Lower lobe of right lung (tissue), 2 donors: Measurements from ENCODE around the gene OR51E2. TPM values are rescaled to one million over a fixed set of nuclear protein-coding genes. Genes with fewer than 3 reads are reported as not detected.

Source experiments
- ATAC-seq, 2 donors: fragments of 200-7000 bp; cut with Tn5 transposase; one replicate each; pipeline ENCODE4 v1.9.1; 2020 to 2022; ENCODE audit warnings: mild to moderate bottlenecking in 2 of 2, moderate library complexity in 2 of 2
- DNase-seq: peaks from one replicate; pipeline ENCODE4 v3.0.0-alpha.2; 2020
- H3K27ac ChIP-seq: fragments of 200-600 bp; one replicate; pipeline ENCODE4 v1.8.0; 2022
- H3K27me3 ChIP-seq: fragments of 200-600 bp; one replicate; pipeline ENCODE4 v1.8.0; 2022; ENCODE audit warnings: low read depth
- H3K36me3 ChIP-seq: fragments of 200-600 bp; one replicate; pipeline ENCODE4 v1.8.0; 2022; ENCODE audit warnings: mild to moderate bottlenecking
- H3K4me1 ChIP-seq: fragments of 200-600 bp; one replicate; pipeline ENCODE4 v1.8.0; 2022
- H3K4me3 ChIP-seq: fragments of 200-600 bp; one replicate; pipeline ENCODE4 v1.8.0; 2022; ENCODE audit warnings: mild to moderate bottlenecking
- H3K9me3 ChIP-seq: fragments of 200-600 bp; one replicate; pipeline ENCODE4 v1.8.0; 2022
- intact Hi-C: fragments of 100-400 bp; cut with DNase I; formaldehyde crosslinking; loops from one replicate; pipeline ENCODE4 v1.11.0; 2022
- total RNA-seq: library from RNA; stranded (reverse); fragmentation: NEBNext Ultra II Directional; extraction: Animal tissue kit (Norgen Biotek cat#: 25700); gene quantifications from one replicate; pipeline ENCODE4 v1.2.1, GENCODE V29; 2021
- TF ChIP-seq, protein P1 (sequence below): fragments of 200-600 bp; IDR thresholded peaks from one replicate; pipeline ENCODE4 v1.8.0; 2022; ENCODE audit warnings: antibody characterized with exemption, mild to moderate bottlenecking
- donor health status: DM: no; HTN: yes; CAD: no; lungs with severe emphysema.

Gene OR51E2
- total RNA-seq, 1 donor from 2014 or later: not detected

DNA sequence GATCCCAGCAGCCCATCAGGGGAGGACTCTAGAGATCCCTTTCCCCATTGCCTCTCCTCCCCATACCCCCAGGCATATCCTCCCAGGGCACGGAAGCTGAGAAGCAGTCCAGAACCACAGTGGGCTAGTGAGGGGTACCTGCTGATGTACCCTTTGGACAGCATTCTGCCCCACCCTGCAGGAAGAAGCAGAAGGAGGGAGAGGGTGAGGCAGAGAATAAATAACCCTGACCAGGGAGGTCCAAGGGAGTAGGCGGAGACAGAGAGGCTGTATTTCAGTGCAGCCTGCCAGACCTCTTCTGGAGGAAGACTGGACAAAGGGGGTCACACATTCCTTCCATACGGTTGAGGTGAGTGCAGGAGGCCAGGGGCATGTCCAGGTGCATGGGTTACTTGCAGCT is 54.0 kb downstream of the OR51E2 start, which contains the start of gene OR51E1:
OR51E1 (plus strand) TSS at position 301 of the 400 bp plus-strand sequence. CDS start 8,545 bp downstream, outside the sequence.
- ATAC-seq (no peak), DNase-seq (no peak)
- Histone ChIP-seq H3K4me3 (no peak within 1 kb of the TSS), H3K4me1 (no peaks in the 10 kb centered on the region), H3K27me3 (no peaks in the 10 kb centered on the region), H3K36me3 (no peaks in the 10 kb centered on the region), H3K9me3 (no peaks in the 10 kb centered on the region), H3K27ac (no peak within 1 kb of the TSS)
- TF ChIP-seq, protein P1, sequence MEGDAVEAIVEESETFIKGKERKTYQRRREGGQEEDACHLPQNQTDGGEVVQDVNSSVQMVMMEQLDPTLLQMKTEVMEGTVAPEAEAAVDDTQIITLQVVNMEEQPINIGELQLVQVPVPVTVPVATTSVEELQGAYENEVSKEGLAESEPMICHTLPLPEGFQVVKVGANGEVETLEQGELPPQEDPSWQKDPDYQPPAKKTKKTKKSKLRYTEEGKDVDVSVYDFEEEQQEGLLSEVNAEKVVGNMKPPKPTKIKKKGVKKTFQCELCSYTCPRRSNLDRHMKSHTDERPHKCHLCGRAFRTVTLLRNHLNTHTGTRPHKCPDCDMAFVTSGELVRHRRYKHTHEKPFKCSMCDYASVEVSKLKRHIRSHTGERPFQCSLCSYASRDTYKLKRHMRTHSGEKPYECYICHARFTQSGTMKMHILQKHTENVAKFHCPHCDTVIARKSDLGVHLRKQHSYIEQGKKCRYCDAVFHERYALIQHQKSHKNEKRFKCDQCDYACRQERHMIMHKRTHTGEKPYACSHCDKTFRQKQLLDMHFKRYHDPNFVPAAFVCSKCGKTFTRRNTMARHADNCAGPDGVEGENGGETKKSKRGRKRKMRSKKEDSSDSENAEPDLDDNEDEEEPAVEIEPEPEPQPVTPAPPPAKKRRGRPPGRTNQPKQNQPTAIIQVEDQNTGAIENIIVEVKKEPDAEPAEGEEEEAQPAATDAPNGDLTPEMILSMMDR: no peak
- intact Hi-C loops: no loop called here

DNA sequence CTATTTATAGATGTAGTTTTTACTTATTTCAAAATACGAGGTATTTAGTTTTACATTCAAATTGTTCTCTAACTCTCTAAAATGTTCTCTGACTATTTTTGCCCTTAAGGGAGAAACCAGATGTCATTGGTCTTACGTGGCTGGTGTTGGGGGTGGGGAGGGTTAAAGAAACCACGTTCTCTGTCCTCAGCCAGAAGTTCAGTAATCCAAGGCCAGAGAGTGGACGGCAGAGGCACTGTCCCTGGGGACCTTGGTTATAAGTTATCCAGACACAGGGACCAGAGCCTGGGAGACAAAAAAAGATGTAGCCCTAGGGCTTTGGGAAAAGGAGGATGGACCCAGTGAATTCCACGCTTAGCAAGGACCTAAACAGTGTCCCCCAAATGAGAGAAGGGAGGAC is 54.6 kb downstream of the OR51E2 start:
- no peak for DNase-seq
- H3K9me3 ChIP-seq: no peaks in the 10 kb centered on the region
- no peak overlapping the region for H3K4me3 ChIP-seq
- TF ChIP-seq, protein P1: no peak
- no peaks in the 10 kb centered on the region for H3K4me1 ChIP-seq
- no peak for ATAC-seq
- intact Hi-C loops: no loop called here
- no peak overlapping the region for H3K27ac ChIP-seq
- no peaks in the 10 kb centered on the region for H3K27me3 ChIP-seq
- H3K36me3 ChIP-seq: no peaks in the 10 kb centered on the region

DNA sequence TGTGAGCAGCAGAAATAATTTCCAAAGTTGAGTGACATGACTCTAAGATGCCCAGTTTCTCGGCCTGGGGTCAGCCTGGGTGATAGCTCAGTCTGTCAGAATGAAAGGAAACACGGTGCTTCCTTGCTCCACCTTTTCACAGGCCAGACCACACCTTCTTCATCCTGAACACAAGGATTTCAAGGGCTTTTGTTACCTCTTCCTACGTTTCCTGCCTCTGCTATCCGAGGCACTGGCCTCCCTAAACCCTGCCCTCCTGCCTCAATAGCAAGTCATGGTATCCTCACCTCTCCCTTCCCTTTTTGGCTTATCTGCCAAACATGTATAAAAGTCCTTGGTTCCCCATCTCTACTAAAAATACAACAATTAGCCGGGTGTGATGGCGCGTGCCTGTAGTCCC is 55.6 kb downstream of the OR51E2 start:
- Histone ChIP-seq H3K9me3 (no peaks in the 10 kb centered on the region), H3K4me3 (no peak overlapping the region), H3K27me3 (peaks cover 5% of the 10 kb centered on the region), H3K27ac (no peak overlapping the region), H3K4me1 (peaks cover 2% of the 10 kb centered on the region), H3K36me3 (no peaks in the 10 kb centered on the region)
- ATAC-seq (no peak), DNase-seq (no peak)
- intact Hi-C loops: no loop called here
- TF ChIP-seq, protein P1: no peak

DNA sequence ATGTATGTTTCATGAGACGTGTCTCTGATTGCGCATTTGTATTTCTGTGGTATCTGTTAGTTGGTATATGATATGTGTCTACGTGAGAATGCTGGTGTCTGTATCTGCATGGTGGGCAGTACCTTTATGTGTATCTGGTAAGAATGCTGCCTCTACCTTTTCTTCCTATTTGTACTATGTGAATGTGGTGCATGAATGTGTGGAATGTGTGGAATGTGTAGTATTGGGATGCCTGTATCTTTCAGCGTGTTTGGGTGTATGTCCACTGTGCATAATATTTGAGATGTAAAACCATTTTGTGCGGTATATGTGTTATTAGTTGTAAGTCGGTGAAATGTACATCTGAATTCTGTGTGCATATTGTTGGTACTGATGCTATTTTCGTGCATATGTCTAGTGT is 56.2 kb downstream of the OR51E2 start:
- Histone ChIP-seq H3K27me3 (peaks cover 5% of the 10 kb centered on the region), H3K9me3 (no peaks in the 10 kb centered on the region), H3K4me3 (no peak overlapping the region), H3K4me1 (peaks cover 5% of the 10 kb centered on the region), H3K27ac (no peak overlapping the region), H3K36me3 (no peaks in the 10 kb centered on the region)
- no peak for ATAC-seq
- DNase-seq: no peak
- intact Hi-C loops: no loop called here
- TF ChIP-seq, protein P1: no peak

DNA sequence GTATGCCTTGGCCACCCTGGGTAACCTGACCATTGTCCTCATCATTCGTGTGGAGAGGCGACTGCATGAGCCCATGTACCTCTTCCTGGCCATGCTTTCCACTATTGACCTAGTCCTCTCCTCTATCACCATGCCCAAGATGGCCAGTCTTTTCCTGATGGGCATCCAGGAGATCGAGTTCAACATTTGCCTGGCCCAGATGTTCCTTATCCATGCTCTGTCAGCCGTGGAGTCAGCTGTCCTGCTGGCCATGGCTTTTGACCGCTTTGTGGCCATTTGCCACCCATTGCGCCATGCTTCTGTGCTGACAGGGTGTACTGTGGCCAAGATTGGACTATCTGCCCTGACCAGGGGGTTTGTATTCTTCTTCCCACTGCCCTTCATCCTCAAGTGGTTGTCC is 57.7 kb downstream of the OR51E2 start:
- H3K36me3 ChIP-seq: no peaks in the 10 kb centered on the region
- no peaks in the 10 kb centered on the region for H3K9me3 ChIP-seq
- DNase-seq: no peak
- intact Hi-C loops: no loop called here
- H3K4me1 ChIP-seq: peaks cover 5% of the 10 kb centered on the region
- peaks cover 5% of the 10 kb centered on the region for H3K27me3 ChIP-seq
- no peak for ATAC-seq
- no peak overlapping the region for H3K27ac ChIP-seq
- H3K4me3 ChIP-seq: no peak overlapping the region
- TF ChIP-seq, protein P1: no peak

DNA sequence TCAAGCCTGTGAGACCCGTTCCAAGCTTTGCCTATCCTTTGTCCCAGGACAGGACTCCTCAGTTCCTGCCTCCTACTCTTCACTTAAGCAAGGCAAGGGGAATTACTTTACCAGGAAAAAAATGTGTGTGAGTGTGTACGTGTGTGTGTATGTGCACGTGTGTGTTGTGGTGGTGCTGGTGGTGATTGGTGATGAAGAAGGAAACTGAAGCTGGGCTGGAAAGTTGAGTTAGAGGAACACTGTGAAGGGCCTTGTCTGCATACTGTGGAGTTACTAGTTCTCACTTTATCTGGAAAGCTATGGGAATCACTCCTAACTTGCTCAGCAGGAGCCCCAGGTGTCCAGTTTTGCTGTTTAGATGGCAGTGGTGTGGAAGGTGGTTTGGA is 60.0 kb downstream of the OR51E2 start:
- no peaks in the 10 kb centered on the region for H3K9me3 ChIP-seq
- intact Hi-C loops: no loop called here
- TF ChIP-seq, protein P1: no peak
- no peaks in the 10 kb centered on the region for H3K36me3 ChIP-seq
- no peak for ATAC-seq
- no peak for DNase-seq
- H3K27me3 ChIP-seq: peaks cover 5% of the 10 kb centered on the region
- H3K4me3 ChIP-seq: no peak overlapping the region
- H3K27ac ChIP-seq: no peak overlapping the region
- H3K4me1 ChIP-seq: peaks cover 5% of the 10 kb centered on the region
